C4-2B (cell line): Measurements from ENCODE around the gene FBXO39.

ENCODE experiments used
- CTCF ChIP-seq: fragments of 450-650 bp; conservative IDR thresholded peaks from 2 replicates; pipeline ENCODE4 v1.5.1; 2017; ENCODE audit warnings: mild to moderate bottlenecking
- ZFX ChIP-seq: fragments of 450-650 bp; IDR thresholded peaks from 2 replicates; pipeline ENCODE4 v1.6.1; 2017

- TF ChIP-seq CTCF (no peak), ZFX (no peak)
These were observed 11.2 kb downstream of the FBXO39 start for GRCh38 chr17:6787081-6787693.
